Measurements from ENCODE around the gene PPFIA4.

PPFIA4 gene

GRCh38 chr1:203099805-203100515, 73.7 kb downstream of the PPFIA4 start:
- no peak for DNase-seq (ENCODE audit: low read depth in 2 of 2)

- DNase-seq (ENCODE audit: low read depth in 2 of 2) = no peak
Measured at GRCh38 chr1:203100516-203100869, 74.2 kb downstream of the PPFIA4 start.

- no peak for DNase-seq (ENCODE audit: low read depth in 2 of 2)
Measured at GRCh38 chr1:203101813-203102634, 75.7 kb downstream of the PPFIA4 start.

GRCh38 chr1:203103216-203103615, 76.9 kb downstream of the PPFIA4 start:
- DNase-seq (ENCODE audit: low read depth in 2 of 2) = no peak

GRCh38 chr1:203103829-203104495, 77.7 kb downstream of the PPFIA4 start:
- DNase-seq (ENCODE audit: low read depth in 2 of 2) = no peak

GRCh38 chr1:203104789-203105390, 78.6 kb downstream of the PPFIA4 start:
- no peak for DNase-seq (ENCODE audit: low read depth in 2 of 2)

GRCh38 chr1:203112475-203112874, 86.2 kb downstream of the PPFIA4 start:
- DNase-seq (ENCODE audit: low read depth in 2 of 2) = no peak

GRCh38 chr1:203113308-203113707, 87.0 kb downstream of the PPFIA4 start:
- no peak for DNase-seq (ENCODE audit: low read depth in 2 of 2)

- DNase-seq (ENCODE audit: low read depth in 2 of 2) = no peak
Measured at GRCh38 chr1:203114202-203114601, 87.9 kb downstream of the PPFIA4 start.

GRCh38 chr1:203116091-203116820, 90.0 kb downstream of the PPFIA4 start:
- no peak for DNase-seq (ENCODE audit: low read depth in 2 of 2)

- no peak for DNase-seq (ENCODE audit: low read depth in 2 of 2)
Measured at GRCh38 chr1:203117611-203118575, 91.6 kb downstream of the PPFIA4 start.

GRCh38 chr1:203120325-203121153, 94.2 kb downstream of the PPFIA4 start:
- no peak for DNase-seq (ENCODE audit: low read depth in 2 of 2)

- DNase-seq (ENCODE audit: low read depth in 2 of 2) = no peak
Measured at GRCh38 chr1:203121186-203122015, 95.1 kb downstream of the PPFIA4 start.

GRCh38 chr1:203122159-203122558, 95.9 kb downstream of the PPFIA4 start:
- DNase-seq (ENCODE audit: low read depth in 2 of 2) = no peak

- DNase-seq (ENCODE audit: low read depth in 2 of 2) = no peak
Measured at GRCh38 chr1:203124011-203124410, 97.7 kb downstream of the PPFIA4 start.

GRCh38 chr1:203124546-203125317, 98.4 kb downstream of the PPFIA4 start:
- DNase-seq (ENCODE audit: low read depth in 2 of 2) = no peak

- no peak for DNase-seq (ENCODE audit: low read depth in 2 of 2)
Measured at GRCh38 chr1:203126151-203126865, 100.0 kb downstream of the PPFIA4 start.

Data from stimulated activated CD4-positive, alpha-beta T cell treated with anti-CD3 and anti-CD28 coated beads, Interleukin-1b, Interleukin-23, amount 100 ng/mL, for 4 hours (primary cell).